DOHH2 (cell line): ENCODE measurements around the gene ASXL1.

Experiments used
- H3F3A ChIP-seq: fragments of 200-600 bp; sonication (generic), shearing (Covaris generic); 2 replicates; pipeline ENCODE4 v1.6.0; 2016; ENCODE audit warnings: antibody characterized with exemption, mild to moderate bottlenecking; ENCODE audit not compliant: control insufficient read depth, insufficient read depth
- H3K27ac ChIP-seq: fragments of 200-600 bp; sonication (generic); 2 replicates; pipeline ENCODE4 v1.5.1; 2014; ENCODE audit warnings: low read depth, mild to moderate bottlenecking, low read length, moderate library complexity
- H3K27me3 ChIP-seq: fragments of 200-600 bp; sonication (generic); 2 replicates; pipeline ENCODE4 v1.6.1; 2014; ENCODE audit warnings: mild to moderate bottlenecking, low read length, mixed read lengths; ENCODE audit not compliant: control insufficient read depth
- H3K36me3 ChIP-seq: fragments of 200-600 bp; sonication (generic); 2 replicates; pipeline ENCODE4 v1.6.1; 2014; ENCODE audit warnings: mild to moderate bottlenecking, low read length, moderate library complexity, mixed read lengths; ENCODE audit not compliant: control insufficient read depth
- H3K4me1 ChIP-seq: fragments of 200-600 bp; sonication (generic); 2 replicates; pipeline ENCODE4 v1.6.1; 2014; ENCODE audit warnings: mild to moderate bottlenecking, low read length, mixed read lengths; ENCODE audit not compliant: control insufficient read depth
- H3K4me2 ChIP-seq: fragments of 200-600 bp; sonication (generic); 2 replicates; pipeline ENCODE4 v1.6.0; 2014; ENCODE audit warnings: mild to moderate bottlenecking, low read length, moderate library complexity
- H3K4me3 ChIP-seq: fragments of 200-600 bp; sonication (generic); 2 replicates; pipeline ENCODE4 v1.5.1; 2014; ENCODE audit warnings: mild to moderate bottlenecking, low read length, mixed read lengths
- H3K79me2 ChIP-seq: fragments of 200-600 bp; sonication (generic); 2 replicates; pipeline ENCODE4 v1.6.1; 2014; ENCODE audit warnings: mild to moderate bottlenecking, low read length, mixed read lengths; ENCODE audit not compliant: control insufficient read depth
- H3K9me2 ChIP-seq: fragments of 200-600 bp; sonication (generic); replicated peaks from 2 replicates; pipeline ENCODE4 v1.6.1; 2014; ENCODE audit warnings: mild to moderate bottlenecking, low read length, mixed read lengths; ENCODE audit not compliant: control insufficient read depth
- H3K9me3 ChIP-seq: fragments of 200-600 bp; sonication (generic); 2 replicates; pipeline ENCODE4 v1.6.1; 2014; ENCODE audit warnings: antibody characterized with exemption, low read length, mixed read lengths; ENCODE audit not compliant: control insufficient read depth, insufficient read depth
- H4K20me1 ChIP-seq: fragments of 200-600 bp; sonication (generic); 2 replicates; pipeline ENCODE4 v1.6.0; 2014; ENCODE audit warnings: low read depth, mild to moderate bottlenecking, antibody characterized with exemption, low read length, moderate library complexity; ENCODE audit not compliant: control insufficient read depth, insufficient read depth
- CTCF ChIP-seq: fragments of 200-600 bp; sonication (generic); IDR thresholded peaks from one replicate; pipeline ENCODE4 v1.5.1; 2014; ENCODE audit warnings: antibody characterized with exemption, mild to moderate bottlenecking, low read depth, low read length; ENCODE audit not compliant: poor library complexity, severe bottlenecking
- EZH2phosphoT487 ChIP-seq: fragments of 200-600 bp; sonication (generic); IDR thresholded peaks from 2 replicates; pipeline ENCODE4 v1.6.1; 2017; ENCODE audit warnings: borderline replicate concordance, mild to moderate bottlenecking, antibody characterized with exemption, low read length, moderate library complexity, mixed read lengths

ASXL1 gene

GRCh38 chr20:32487381-32487780 lies 129.2 kb downstream of the ASXL1 start:
- H3F3A ChIP-seq: peaks cover 3% of the 10 kb centered on the region
- H3K79me2 ChIP-seq: no peaks in the 10 kb centered on the region
- H3K36me3 ChIP-seq: no peaks in the 10 kb centered on the region
- no peak overlapping the region for H3K27ac ChIP-seq
- no peak overlapping the region for H3K4me3 ChIP-seq
- no peak for TF ChIP-seq EZH2phosphoT487
- TF ChIP-seq CTCF: no peak
- H3K9me3 ChIP-seq: no peaks in the 10 kb centered on the region
- H3K4me2 ChIP-seq: no peak overlapping the region
- peaks cover 21% of the 10 kb centered on the region for H3K4me1 ChIP-seq
- H3K9me2 ChIP-seq: no peaks in the 10 kb centered on the region
- H4K20me1 ChIP-seq: no peaks in the 10 kb centered on the region
- H3K27me3 ChIP-seq: peaks cover 4% of the 10 kb centered on the region

- H3K4me3 ChIP-seq: no peak overlapping the region
- H3F3A ChIP-seq: peaks cover 3% of the 10 kb centered on the region
- no peak overlapping the region for H3K27ac ChIP-seq
- no peaks in the 10 kb centered on the region for H3K27me3 ChIP-seq
- no peaks in the 10 kb centered on the region for H4K20me1 ChIP-seq
- peaks cover 16% of the 10 kb centered on the region for H3K4me1 ChIP-seq
- H3K9me3 ChIP-seq: no peaks in the 10 kb centered on the region
- H3K36me3 ChIP-seq: no peaks in the 10 kb centered on the region
- H3K4me2 ChIP-seq: no peak overlapping the region
- no peaks in the 10 kb centered on the region for H3K79me2 ChIP-seq
- no peaks in the 10 kb centered on the region for H3K9me2 ChIP-seq
- TF ChIP-seq CTCF: no peak
- TF ChIP-seq EZH2phosphoT487: no peak
Observed at GRCh38 chr20:32488066-32488838, 130.1 kb downstream of the ASXL1 start.
